ENCODE data around the gene HMCN2. TPM values are rescaled to one million over a fixed set of nuclear protein-coding genes. Genes with fewer than 3 reads are reported as not detected.
"Not testable (repeated sequence)": the region's sequence is repeated elsewhere in the genome, so short reads cannot be mapped to it uniquely, and the experiment has no call there.

The HMCN2 gene
- polyA plus RNA-seq, 1 donor: 12.3 TPM

GRCh38 chr9:130262771-130263170 lies 2.8 kb upstream of the HMCN2 start:
- no peak for DNase-seq (ENCODE audit: low read depth)

- no peak for DNase-seq (ENCODE audit: low read depth)
Measured at GRCh38 chr9:130263601-130264413, 1.8 kb upstream of the HMCN2 start.

DNA sequence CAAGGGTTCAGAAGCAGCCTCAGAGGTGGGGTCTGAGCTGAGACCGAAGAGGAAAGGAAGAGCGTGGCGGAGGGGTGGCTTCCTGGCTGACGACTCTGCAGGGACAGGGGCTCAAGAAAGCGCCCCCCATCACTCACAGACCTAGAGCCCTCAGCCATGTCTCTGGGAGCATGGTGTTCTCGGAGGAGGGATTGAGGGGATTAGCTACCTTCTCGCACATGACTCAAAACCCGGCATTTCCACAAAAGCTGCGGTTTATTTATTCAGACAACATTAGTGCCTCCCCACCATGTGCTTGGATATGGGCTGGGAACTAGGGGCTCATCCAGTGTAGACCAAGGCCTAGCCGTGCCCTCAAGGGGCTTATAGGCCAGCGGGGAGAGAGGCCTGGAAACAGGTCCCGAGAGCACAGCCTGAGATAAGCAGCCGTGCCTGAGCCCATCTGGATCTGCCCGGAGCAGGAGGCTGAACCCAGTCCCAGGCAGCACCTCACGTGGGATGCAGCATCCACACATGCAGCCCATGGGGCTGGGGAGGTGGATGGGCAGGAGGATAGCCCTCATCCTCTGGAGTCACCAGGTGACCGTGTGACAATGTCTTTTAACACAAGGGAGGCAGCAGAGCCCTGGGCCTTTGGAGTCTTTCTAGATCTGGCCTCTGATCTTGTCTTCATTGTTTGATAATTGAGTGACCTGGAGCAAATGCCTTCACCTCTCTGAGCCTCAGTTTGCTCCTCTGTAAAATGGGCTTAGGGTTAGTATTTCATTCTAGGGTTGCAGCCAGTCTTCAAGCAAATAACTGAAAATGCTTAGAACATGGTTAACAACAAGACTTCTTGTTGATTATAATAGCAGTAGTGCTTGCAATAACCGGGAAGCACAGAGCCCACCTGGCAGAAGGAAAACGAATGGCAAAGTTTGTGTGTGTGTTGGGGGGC lies 878 bp upstream of the HMCN2 start:
- DNase-seq (ENCODE audit: low read depth): no peak

GRCh38 chr9:130266236-130267098 lies 907 bp downstream of the HMCN2 start:
- no peak for DNase-seq (ENCODE audit: low read depth)

DNA sequence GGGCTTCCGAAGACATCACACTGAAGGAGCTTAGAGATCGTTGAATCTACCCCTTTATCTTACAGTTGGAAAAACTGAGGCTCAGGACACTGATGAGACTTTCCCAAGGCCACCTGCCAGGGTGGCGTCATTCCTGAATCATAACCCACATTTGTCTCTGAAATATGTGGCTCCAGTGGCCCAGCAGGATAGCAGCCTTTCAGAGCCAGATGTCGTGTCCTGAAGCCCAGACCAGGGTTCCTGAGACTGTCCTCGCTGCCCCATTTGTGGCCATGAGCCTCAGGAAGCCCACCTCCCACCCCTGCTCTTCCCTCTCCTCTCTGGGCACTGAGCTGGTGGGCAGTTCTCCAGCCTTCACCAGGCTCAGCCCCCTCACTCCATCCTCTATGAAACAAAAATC lies 2.4 kb downstream of the HMCN2 start:
- DNase-seq (ENCODE audit: low read depth): no peak

- DNase-seq (ENCODE audit: low read depth): no peak
Measured at GRCh38 chr9:130268521-130269211, 3.1 kb downstream of the HMCN2 start.

GRCh38 chr9:130271473-130271872 lies 5.9 kb downstream of the HMCN2 start:
- DNase-seq (ENCODE audit: low read depth): no peak

DNA sequence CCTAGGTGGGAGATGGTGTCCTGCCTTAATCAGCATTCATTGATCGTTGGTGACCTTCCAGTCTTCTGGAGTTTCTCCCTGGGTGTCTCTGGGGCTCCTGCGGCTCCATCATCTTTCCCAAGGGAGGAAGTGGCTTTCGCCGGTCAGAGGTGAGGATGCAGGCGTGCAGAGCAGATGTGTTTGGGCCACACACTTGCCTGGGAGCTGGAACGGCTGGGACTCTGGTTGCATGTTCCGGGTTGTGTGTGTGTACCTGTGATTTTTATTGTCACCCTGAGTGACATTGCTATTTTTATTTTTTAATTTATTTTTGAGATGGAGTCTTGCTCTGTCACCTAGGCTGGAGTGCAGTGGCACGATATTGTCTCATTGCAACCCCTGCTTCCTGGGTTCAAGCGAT lies 9.6 kb downstream of the HMCN2 start:
- no peak for DNase-seq (ENCODE audit: low read depth)

DNA sequence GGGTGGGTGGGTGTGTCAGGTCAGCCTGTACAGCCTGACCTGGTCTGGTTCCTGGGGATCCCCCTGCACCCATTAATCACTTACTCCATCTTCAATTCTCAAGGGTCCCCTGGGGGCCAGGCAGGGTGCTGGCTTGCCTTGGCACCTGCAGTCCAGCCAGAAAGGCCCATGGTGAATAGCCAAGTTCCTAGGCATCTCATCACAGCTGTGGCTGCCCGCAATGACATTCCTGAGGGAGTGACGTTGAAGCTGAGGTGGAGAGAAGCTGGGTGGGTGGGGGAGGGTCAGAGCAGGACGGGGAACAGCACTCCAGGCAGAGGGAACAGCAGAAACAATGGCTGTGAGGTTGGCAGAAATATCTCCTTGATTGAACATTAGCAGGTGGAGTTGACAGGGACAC lies 10.6 kb downstream of the HMCN2 start:
- DNase-seq (ENCODE audit: low read depth): no peak

- no peak for DNase-seq (ENCODE audit: low read depth)
Measured at GRCh38 chr9:130276955-130277354, 11.4 kb downstream of the HMCN2 start.

GRCh38 chr9:130277525-130277924 lies 12.0 kb downstream of the HMCN2 start:
- DNase-seq (ENCODE audit: low read depth): not testable (repeated sequence)

DNA sequence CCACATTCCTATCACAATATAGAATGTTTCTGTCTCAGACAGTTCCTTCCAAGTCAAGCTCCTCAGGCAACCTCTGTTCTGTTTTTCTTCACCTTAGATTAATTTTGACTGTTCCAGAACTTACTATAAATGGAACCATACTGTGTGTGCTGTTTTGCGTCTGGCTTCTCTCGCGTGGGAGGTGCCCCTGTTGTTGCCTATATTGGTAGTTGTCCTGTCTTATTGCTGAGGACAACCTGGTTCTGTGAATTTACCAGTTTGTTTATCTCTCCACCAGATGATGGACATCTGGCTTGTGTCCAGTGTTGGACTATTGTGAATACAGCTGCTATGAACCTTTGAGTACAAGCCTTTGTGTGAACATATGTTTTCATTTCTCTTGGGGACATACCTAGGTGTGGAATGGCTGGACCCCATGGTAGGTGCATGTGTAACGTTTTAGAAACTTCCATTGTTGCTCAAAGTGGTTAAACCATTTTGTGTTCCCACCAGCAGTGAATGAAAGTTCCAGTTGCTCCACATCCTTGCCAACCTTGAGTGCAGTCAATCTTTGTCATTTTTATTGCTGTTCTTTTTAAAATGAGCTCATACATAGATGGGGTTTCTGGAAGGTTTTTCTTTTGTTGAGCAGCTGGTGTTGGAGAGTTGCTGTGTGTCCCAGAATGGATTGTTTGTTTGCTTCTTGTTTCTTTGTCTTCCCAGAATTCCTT lies 18.1 kb downstream of the HMCN2 start:
- no peak for DNase-seq (ENCODE audit: low read depth)

- no peak for DNase-seq (ENCODE audit: low read depth)
Measured at GRCh38 chr9:130284249-130284625, 18.7 kb downstream of the HMCN2 start.

GRCh38 chr9:130284690-130285089 lies 19.1 kb downstream of the HMCN2 start:
- no peak for DNase-seq (ENCODE audit: low read depth)

- DNase-seq (ENCODE audit: low read depth): no peak
Measured at GRCh38 chr9:130285271-130285670, 19.7 kb downstream of the HMCN2 start.

DNA sequence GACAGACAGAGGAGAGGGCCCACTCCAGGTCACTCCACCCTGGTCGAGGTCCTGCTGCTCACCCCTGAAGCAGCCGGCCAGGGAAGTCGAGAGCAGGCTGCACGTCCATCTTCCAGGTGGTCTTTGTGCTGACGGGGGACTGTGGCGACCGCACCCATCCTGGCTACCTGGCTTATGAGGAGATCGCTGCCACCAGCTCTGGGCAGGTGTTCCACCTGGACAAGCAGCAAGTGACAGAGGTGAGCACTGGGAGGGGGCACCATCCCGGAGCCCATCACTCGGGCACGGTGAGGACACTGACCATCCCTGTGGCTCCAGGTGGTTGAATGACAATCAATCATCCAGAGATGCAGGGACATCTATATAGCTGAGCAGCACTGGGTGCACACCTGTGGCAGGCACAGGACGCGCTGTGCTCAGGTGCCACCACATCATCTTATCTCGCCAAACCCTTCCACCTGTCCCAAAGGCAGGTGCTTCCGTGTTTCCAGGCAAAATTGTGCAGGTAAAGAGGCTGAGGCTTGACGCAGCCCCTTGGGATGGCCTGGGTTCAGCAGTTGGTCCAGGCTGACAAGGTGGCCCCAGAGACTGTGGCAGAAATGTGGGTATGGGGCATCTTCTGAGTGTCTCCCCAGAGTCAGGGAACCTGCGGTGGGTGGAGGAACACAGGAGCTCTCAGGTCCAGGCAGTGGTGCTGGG lies 20.7 kb downstream of the HMCN2 start:
- no peak for DNase-seq (ENCODE audit: low read depth)

DNA sequence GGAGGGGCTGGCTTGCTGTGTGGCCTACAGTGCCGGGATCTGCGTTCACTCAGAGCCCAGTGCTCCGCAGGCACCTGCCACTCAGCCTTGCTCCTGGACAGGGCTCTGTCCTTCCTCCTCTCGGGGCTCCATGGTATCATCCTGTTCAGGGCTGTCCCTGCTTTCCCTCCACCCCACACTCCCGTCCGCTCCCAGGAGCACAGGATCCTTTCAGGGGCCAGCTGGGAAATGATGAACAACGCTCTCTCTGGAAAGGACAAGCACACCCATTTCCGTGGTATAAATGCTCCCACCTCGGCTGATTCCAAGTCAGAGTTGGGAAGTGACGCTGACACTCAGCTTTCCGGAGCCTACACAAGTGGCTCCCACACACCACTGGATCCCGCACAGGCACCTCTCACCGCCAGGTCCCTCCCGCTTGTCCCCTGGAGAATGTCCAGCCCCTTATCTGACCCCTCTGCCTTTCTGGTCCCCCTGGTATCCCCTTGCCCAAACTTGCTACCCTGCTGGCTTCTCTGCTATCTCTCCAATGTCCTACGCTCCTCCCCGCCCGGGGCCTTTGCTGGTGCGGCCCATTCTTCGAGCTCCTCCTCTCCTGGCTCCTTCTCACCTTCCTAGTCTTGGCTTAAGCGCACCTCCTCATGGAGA lies 21.3 kb downstream of the HMCN2 start:
- no peak for DNase-seq (ENCODE audit: low read depth)

- DNase-seq (ENCODE audit: low read depth): no peak
Measured at GRCh38 chr9:130287736-130288135, 22.2 kb downstream of the HMCN2 start.

DNA sequence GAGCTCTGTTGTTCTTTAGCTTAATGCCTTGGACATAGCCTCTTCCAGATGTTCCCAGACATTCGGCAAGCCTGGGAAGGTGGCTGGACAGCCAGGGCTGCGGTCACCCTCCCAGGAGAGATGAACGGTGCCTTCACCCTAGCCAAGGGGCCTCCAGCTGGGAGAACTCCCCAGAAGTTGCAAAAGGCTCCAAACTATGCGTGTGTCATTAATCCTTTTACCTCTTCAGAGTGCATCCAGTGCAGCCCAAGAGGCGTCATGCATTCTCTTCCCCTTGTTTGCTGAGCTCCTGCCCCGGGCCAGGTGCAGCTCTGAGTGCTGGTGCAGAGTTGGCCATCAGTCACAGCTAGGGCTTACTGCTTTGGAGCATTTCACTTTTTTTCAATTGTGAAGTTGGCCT lies 22.8 kb downstream of the HMCN2 start:
- DNase-seq (ENCODE audit: low read depth): no peak

Data from forelimb muscle (tissue), 1 donor.